Stimulated activated CD4-positive, alpha-beta T cell treated with anti-CD3 and anti-CD28 coated beads, Interleukin-4, amount 100 ng/mL, for 24 hours (primary cell): ENCODE results near the gene EIF4E1B.

ENCODE experiments used
- DNase-seq: peaks from one replicate; pipeline ENCODE4 v3.0.0-alpha.2; 2020

EIF4E1B gene

GRCh38 chr5:176606875-176607274, 23.6 kb upstream of the EIF4E1B start:
- DNase-seq, result no peak

- no peak for DNase-seq
Measured at GRCh38 chr5:176608142-176608705, 22.3 kb upstream of the EIF4E1B start.

- no peak for DNase-seq
Measured at GRCh38 chr5:176608937-176609723, 21.3 kb upstream of the EIF4E1B start.

GRCh38 chr5:176609724-176610434, 20.6 kb upstream of the EIF4E1B start, which contains the start of gene GPRIN1:
Gene GPRIN1, minus strand, starts transcription at chr5:176610156. Its CDS starts 10,322 bp downstream, at chr5:176599834.
- peak; percentile 55 for DNase-seq

GRCh38 chr5:176610435-176610773, 20.1 kb upstream of the EIF4E1B start:
- no peak for DNase-seq

GRCh38 chr5:176611435-176611834, 19.0 kb upstream of the EIF4E1B start:
- peak; percentile 48 for DNase-seq

- DNase-seq, result no peak
Measured at GRCh38 chr5:176612008-176612407, 18.5 kb upstream of the EIF4E1B start.

- no peak for DNase-seq
Measured at GRCh38 chr5:176612855-176613254, 17.6 kb upstream of the EIF4E1B start.

- no peak for DNase-seq
Measured at GRCh38 chr5:176614805-176615478, 15.5 kb upstream of the EIF4E1B start.

GRCh38 chr5:176616511-176616910, 14.0 kb upstream of the EIF4E1B start:
- DNase-seq, result no peak

- no peak for DNase-seq
Measured at GRCh38 chr5:176618783-176619182, 11.7 kb upstream of the EIF4E1B start.

GRCh38 chr5:176619203-176619568, 11.3 kb upstream of the EIF4E1B start:
- peak; percentile 78 for DNase-seq

GRCh38 chr5:176619569-176620332, 10.7 kb upstream of the EIF4E1B start:
- no peak for DNase-seq

- DNase-seq, result no peak
Measured at GRCh38 chr5:176620333-176620981, 10.0 kb upstream of the EIF4E1B start.

- DNase-seq, result no peak
Measured at GRCh38 chr5:176621661-176622079, 8.8 kb upstream of the EIF4E1B start.

GRCh38 chr5:176624142-176624541, 6.3 kb upstream of the EIF4E1B start:
- DNase-seq, result no peak

GRCh38 chr5:176624938-176625337, 5.5 kb upstream of the EIF4E1B start:
- DNase-seq, result no peak

- no peak for DNase-seq
Measured at GRCh38 chr5:176625512-176625911, 5.0 kb upstream of the EIF4E1B start.

- no peak for DNase-seq
Measured at GRCh38 chr5:176625966-176626875, 4.3 kb upstream of the EIF4E1B start.

- DNase-seq, result no peak
Measured at GRCh38 chr5:176626876-176627236, 3.6 kb upstream of the EIF4E1B start.

GRCh38 chr5:176627582-176627981, 2.9 kb upstream of the EIF4E1B start:
- DNase-seq, result no peak
